Hematopoietic multipotent progenitor cell (in vitro differentiated cells): ENCODE measurements around the gene FTHL17. TPM values are rescaled to one million over a fixed set of nuclear protein-coding genes. Genes with fewer than 3 reads are reported as not detected.

Experiments
- DNase-seq, 3 donors: peaks; one replicate each; pipeline ENCODE4 v3.0.0-alpha.2; 2011 to 2015; ENCODE audit warnings: low read depth in 2 of 3, low spot score in 2 of 3
- total RNA-seq: library from RNA; depleted of rRNA; stranded (reverse); fragments of >200 nt; gene quantifications from one replicate; pipeline ENCODE4 v1.2.3, GENCODE V29; 2012

Gene FTHL17
- total RNA-seq, result not detected

- DNase-seq, result no peak
Measured at GRCh38 chrX:31071725-31072124, at the start of gene FTHL17. Gene FTHL17, minus strand, starts transcription at chrX:31072041. Its CDS starts 88 bp downstream, at chrX:31071953.

- no peak for DNase-seq
Measured at GRCh38 chrX:31117266-31117665, 45.4 kb upstream of the FTHL17 start.

GRCh38 chrX:31115398-31115797, 43.6 kb upstream of the FTHL17 start:
- no peak for DNase-seq

- DNase-seq, result no peak
Measured at GRCh38 chrX:31114858-31115257, 43.0 kb upstream of the FTHL17 start.

- no peak for DNase-seq
Measured at GRCh38 chrX:31112226-31112999, 40.6 kb upstream of the FTHL17 start.

- DNase-seq, result no peak
Measured at GRCh38 chrX:31110657-31111056, 38.8 kb upstream of the FTHL17 start.

- peak in 2 of 3 donors; percentile 79 to 88 for DNase-seq
Measured at GRCh38 chrX:31099536-31100090, 27.8 kb upstream of the FTHL17 start.

GRCh38 chrX:31098079-31098478, 26.2 kb upstream of the FTHL17 start:
- DNase-seq, result no peak

GRCh38 chrX:31093639-31093975, 21.8 kb upstream of the FTHL17 start:
- no peak for DNase-seq

- DNase-seq, result no peak
Measured at GRCh38 chrX:31092970-31093638, 21.3 kb upstream of the FTHL17 start.

GRCh38 chrX:31092476-31092875, 20.6 kb upstream of the FTHL17 start:
- DNase-seq, result no peak

GRCh38 chrX:31091819-31092218, 20.0 kb upstream of the FTHL17 start:
- no peak for DNase-seq

GRCh38 chrX:31074522-31074921, 2.7 kb upstream of the FTHL17 start:
- no peak for DNase-seq

- no peak for DNase-seq
Measured at GRCh38 chrX:31071262-31071661, 579 bp downstream of the FTHL17 start.

- peak in 2 of 3 donors; percentile 1 to 5 for DNase-seq
Measured at GRCh38 chrX:31070057-31070468, 1.8 kb downstream of the FTHL17 start.

GRCh38 chrX:31063114-31063513, 8.7 kb downstream of the FTHL17 start:
- no peak for DNase-seq

GRCh38 chrX:31061091-31061490, 10.8 kb downstream of the FTHL17 start:
- no peak for DNase-seq

GRCh38 chrX:31060016-31060415, 11.8 kb downstream of the FTHL17 start:
- DNase-seq, result no peak

GRCh38 chrX:31058284-31058683, 13.6 kb downstream of the FTHL17 start:
- DNase-seq, result no peak

- DNase-seq, result no peak
Measured at GRCh38 chrX:31057691-31058090, 14.2 kb downstream of the FTHL17 start.

GRCh38 chrX:31057291-31057690, 14.6 kb downstream of the FTHL17 start:
- DNase-seq, result no peak

GRCh38 chrX:31053621-31054020, 18.2 kb downstream of the FTHL17 start:
- no peak for DNase-seq
